ENCODE measurements around the gene TUBA4A. TPM values are rescaled to one million over a fixed set of nuclear protein-coding genes. Genes with fewer than 3 reads are reported as not detected.
"Not testable (repeated sequence)": the region's sequence is repeated elsewhere in the genome, so short reads cannot be mapped to it uniquely, and the experiment has no call there.

Gene TUBA4A
- 85.1 TPM for total RNA-seq

DNA sequence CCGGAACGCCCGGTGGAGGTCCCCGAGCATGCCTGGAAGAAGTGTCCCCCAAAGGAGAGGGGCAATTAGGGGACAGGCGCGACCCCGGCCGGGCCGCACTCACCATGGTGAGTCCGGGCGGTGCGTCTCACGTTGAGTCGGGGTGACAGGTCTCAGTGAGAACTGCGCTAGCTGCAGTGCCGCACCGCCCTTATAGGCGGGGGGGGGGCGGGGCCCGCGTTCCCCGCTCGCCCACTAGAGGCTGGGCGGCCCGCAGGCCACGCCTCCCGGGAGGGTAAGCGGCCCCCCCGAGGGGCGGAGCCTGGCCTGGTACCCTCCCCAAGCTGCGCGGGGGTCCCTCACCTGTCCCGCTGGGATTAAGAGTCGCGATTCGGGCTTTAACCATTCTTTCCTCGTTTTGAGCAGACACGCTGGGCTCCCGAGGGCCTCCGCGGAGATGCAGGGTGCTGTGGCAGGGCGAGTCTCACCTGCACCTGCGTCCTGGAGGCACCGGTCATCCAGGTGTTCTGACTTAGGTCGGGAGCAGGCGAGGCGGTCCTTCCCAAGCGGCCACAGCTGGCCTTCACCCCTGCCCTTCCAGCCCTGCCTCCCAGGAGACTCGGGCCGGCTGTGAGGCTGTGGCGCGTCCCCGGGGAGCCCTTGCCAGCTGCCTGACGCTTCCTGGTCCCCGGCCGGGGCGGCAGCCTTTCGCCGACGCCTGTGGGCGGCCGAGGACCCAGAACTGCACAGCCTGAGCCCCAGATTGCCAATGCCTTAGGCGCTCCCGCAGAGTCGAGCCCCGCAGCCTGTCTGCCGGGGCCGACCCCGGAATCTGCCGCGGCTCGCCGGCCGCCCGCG, at the start of gene TUBA4A:
TSS of gene TUBA4A (minus strand) at position 166 of the 837 bp plus-strand sequence. CDS start at position 106, 60 bp downstream.
- DNase-seq (ENCODE audit: low spot score): peak; percentile 87

DNA sequence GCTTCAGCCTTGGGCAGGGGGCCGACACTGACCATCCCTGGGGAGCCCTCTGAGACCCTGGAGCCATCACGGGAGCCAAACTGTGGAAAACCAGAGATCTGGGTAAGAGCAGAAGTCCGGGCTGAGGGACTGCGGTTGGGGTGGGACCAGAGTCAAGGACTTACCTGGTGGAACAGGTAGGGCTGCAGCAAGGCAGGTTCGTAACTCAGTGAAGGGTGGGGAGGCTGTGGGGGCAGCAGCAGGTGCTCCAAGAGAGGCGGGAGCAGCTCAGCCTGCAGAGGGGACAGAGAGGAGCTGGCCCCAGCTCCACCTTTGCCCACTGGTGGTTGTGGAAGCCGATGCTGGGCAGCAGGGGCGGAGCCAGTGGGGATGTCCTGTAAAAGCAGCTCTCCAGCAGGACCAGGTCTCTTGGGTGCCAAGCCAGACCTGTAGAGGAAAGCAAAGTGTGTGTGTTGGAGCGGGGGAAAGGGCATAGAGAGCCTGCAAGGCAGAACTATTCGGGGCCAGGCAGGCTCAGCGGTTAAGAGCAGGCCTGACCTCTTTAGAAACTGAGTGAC, 48.8 kb upstream of the TUBA4A start:
- no peak for DNase-seq (ENCODE audit: low spot score)

DNA sequence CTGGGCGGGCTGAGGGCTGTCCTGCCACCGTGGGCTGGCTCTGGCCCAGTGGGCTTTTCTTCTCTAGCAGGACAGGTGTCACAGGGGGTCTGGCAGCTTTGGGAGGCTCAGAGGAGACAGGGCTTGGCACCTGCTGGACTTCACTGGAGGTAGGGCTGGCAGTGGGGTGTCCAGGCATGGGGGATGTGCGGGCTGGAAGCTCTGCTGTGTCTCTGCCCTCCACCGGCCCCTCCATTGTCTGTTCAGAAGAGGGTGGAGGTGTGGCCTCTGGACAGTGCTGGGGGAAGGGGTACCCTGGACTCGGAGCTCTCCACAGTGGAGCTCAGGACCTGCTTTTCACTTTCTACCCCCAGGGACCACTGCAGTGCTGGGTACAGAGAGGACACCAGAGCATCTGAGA, 46.3 kb upstream of the TUBA4A start:
- DNase-seq (ENCODE audit: low spot score): no peak

DNA sequence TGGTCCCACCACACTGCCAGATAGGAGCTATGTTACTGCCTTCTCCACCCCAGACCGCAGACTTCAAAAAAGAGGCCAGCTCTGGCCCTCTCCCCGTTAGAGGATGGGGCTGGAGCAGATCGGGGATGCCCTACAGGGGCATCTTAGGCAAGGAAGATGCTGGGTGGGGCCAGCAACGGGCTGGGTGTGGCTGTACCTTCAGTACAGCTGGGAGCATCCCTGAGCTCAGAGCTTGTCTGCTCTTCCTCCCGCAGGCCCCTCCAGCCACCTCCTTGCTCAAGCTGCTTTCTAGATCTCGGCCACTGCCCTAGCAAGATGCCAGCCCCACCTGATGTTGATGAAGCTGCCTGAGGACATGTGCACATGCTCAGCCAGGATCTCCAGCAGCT, 45.6 kb upstream of the TUBA4A start:
- DNase-seq (ENCODE audit: low spot score): no peak

DNA sequence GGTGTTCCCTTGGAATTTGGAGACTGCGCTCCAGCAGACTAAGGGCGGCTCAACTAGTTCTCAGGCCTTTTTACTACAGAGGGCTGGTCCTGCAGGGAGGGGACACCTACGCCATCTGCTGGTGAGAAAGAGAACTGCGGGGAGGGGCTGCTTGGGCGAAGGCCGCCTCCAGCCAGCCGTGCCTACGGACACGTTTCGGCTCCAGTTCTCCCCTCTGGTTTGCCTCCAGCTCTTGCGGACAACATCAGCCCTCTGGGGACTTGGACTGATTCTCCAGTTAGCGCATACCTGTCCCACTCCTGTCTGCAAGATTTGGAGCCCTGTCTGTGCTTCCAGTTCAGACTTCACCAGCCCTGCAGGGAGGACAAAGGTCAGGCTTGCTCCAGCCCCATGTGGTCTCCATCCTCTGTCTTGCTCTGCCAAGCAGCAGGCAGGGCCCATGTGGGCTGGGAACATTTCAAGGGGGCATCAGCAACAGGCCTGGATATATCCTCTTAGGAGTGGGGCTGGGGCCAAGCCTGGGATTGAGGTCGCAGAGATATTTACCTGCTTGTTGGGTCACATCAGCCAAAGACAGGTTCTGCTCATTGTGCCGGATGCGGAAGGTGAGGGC, 45.1 kb upstream of the TUBA4A start:
- peak; percentile 93 for DNase-seq (ENCODE audit: low spot score)

DNA sequence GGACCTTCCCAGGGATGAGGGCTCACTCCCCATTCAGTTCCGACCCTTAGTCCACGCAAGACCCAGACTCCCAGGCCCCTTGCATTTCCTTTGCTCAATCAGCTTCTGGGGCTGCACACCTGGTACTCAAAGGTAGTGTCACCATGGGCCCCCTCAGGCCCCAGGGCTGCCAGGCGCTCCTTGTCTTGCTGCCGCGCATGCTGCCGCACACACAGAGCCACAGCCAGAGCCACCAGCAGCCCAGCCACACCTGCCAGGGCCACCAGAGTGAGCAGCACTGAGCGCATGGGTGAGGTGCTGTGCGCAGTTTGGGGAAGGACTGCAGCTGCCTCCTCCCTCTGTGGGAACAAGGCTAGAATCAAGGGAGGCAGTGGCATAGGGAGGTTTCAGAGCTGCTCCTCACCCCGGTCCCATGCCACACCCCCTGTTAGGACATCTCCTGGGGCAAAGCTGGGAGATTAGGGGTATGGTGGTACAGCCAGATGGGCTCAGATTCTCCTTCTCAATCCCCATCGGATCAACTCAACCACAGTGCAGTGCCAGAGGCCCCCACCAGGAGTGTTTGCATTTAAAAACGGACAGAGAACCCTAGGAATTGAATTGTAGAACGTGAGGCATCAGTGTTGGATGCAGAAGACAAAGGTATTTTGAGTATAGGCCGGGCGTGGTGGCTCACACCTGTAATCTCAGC, 44.2 kb upstream of the TUBA4A start:
- no peak for DNase-seq (ENCODE audit: low spot score)

DNA sequence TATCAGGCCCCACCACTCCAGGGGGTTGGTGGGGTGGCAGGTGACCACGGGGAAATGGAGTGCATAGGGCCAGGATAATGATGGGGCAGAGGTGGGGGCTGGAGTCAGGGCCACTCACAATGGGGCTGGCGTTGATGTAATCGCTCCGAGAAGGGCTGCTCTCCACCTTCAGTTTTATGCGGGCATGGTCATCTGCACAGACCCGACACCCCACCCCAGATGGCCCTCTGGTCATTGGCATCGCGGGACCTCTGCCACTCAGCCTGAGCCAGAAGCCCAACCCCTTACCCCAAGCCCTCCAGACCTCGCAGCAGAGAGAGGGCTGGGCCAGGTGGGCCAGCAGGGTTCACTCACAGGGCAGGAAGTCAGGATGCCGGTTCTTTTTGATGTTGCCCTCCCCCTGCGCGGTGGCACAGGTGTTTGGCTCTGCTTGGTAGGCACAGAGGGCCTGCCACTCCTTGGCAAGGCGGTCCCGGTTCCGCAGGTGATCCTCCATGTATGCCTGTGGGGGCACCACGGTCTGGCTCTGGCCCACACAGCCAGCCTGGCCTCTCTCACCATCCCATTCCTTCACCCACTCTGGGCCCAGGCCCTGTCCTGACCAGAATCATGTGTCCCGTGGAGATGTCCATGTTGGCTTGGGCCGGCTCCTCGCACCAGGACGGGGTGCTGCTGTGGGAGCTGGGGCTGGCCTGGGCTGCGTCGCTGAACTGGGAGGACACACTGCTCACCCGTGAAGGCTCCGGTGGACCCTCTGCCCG, 43.1 kb upstream of the TUBA4A start:
- no peak for DNase-seq (ENCODE audit: low spot score)

DNA sequence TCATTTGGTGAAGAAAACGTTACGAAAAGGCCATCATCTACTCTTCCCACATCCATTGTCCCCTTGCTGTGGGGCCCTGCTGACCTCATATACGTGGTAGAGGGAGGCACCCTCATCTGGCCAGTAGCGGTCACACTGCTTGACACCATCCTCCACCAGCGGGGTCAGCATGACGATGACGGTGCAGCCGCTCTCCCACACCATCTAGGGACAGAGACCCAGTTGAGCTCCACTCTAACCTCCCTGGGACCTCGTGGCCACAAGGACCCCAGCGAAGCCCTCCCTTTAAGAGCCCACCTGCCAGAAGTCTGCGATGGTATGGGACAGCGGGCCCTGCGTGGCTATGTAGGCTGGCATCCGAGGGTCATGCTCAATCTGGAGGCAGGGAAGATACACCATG, 42.4 kb upstream of the TUBA4A start:
- DNase-seq (ENCODE audit: low spot score): no peak

DNA sequence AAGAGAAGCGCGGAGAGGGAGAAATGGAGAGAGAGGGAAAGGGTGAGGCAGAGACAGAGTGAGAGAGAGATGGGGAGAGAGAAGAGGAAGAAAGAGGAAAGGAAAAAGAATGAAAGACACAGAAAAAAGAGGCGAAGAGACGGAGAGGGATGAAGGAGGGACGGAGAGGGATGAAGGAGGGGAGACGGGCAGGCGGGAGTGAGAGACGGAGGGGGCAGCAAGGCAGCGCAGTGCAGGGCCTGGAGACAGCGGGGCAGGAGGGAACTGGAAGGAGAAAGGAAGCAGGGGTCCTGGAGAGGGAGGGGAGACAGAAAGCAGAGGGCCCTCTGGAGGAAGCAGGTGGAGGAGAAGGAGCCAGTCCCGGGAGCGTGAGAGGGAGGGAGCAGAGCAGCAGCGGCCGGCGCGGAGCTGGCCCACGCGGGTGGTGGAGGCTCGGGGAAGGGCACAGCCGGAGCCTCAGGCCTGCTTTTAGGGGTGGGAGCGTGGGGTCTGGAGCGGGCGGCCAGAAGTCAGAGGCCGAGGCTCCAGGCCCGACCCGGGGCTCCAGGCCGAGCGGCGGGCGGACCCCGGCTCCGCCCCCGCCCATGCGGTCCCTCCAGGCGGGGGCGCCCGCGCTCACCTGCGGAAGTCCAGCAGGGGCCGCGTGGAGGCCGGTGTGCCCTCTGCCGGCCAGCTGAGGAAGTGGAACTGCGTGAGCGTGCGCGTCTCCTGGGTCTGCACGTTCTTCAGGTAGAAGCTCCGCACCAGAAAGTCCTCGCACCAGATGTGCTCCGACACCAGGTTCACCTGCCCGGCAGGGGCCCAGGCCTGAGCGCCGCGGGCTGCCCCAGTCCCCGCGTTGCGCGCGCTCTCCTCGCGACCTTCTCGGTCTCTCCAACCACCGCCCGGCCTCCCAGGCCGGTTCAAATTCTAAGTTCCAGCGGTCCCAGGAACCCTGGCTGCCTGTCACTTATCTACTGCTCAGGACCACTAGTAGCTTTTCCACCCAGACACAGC, 40.9 kb upstream of the TUBA4A start:
- peak; percentile 88 for DNase-seq (ENCODE audit: low spot score)

DNA sequence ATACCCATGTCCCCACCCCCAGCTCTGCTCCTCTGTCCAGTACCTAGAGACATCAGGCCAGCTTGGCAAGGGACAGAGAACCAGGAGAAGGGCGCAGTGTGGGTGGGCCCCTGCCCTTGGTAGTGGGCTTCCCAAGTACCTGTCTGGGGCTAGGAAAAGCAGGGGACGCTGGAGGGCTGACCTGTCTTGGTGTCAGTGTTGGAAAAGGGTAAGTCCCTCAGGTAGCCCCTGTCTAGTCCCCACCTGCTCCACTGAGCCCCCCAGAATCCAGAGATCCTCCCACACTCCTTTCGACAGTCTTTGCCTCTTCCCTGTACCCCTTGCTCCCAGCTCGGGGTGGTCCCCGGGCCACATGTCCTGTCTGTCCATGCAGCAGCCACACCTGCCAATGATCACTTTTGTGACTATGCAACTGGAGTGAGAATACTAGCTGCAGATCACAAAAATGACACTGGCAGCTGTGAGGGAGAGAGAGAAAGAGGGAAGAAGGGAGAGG, 40.1 kb upstream of the TUBA4A start:
- DNase-seq (ENCODE audit: low spot score): no peak

DNA sequence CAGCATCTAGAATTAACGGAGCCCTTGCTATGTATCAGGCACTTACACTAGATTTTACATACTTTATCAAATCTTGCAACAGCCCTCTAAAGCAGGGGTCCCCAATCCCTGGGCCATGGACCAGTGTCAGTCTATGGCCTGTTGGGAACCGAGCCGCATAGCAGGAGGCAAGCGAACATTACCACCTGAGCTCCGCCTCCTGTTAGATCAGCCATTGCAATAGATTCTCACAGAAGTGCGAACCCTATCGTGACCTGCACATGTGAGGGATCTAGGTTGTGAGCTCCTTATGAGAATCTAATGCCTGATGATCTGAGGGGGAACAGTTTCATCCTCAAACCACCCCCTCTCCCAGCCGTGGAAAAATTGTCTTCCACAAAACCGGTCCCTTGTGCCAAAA, 38.9 kb upstream of the TUBA4A start:
- DNase-seq (ENCODE audit: low spot score): no peak

DNA sequence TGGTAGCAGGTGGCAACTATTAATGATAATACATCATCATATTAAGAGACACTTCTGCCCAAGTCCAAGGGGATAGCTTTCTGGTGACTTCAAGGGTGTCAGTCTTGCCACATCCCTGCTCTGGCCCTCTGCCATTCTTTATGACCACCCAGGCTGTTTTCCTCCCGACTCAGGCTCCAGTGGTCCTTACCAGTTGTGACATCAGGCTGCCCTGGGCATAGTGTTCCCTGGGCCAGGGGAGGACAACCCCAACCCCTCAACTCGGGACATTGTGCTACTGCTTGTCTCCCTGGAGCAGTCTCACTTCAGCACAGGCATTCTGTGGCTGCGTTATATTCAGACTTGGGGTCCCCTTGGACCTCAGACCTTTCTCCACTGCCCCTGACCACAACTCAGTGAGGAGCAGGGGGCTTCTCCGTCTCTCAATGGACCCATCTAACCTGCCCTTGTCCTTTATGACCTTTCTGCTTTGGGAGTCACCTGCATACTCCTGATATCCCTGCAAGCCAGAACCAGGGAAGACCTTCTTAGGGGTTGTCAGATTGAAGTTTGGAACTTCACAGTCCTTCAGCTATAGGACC, 38.3 kb upstream of the TUBA4A start:
- DNase-seq (ENCODE audit: low spot score): no peak

DNA sequence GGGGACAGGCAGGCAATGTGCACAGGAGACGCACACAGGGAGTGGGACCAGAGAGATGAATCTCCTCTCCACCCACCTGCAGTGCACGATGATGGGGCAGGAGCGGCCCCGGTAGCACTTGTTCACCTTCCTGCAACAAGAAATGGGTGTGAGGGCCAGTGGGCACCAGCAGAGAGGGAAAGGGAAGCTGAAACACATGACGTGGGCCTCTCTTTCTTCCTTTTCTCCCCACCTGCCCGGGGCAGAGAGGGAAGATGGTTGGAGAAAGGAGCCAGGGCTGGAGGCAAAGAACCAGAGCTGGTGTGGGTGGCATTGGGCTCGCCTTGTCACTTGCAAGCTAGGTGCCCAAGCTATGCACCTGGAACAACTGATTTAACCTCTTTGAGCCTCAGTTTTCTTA, 37.7 kb upstream of the TUBA4A start:
- DNase-seq (ENCODE audit: low spot score): no peak

DNA sequence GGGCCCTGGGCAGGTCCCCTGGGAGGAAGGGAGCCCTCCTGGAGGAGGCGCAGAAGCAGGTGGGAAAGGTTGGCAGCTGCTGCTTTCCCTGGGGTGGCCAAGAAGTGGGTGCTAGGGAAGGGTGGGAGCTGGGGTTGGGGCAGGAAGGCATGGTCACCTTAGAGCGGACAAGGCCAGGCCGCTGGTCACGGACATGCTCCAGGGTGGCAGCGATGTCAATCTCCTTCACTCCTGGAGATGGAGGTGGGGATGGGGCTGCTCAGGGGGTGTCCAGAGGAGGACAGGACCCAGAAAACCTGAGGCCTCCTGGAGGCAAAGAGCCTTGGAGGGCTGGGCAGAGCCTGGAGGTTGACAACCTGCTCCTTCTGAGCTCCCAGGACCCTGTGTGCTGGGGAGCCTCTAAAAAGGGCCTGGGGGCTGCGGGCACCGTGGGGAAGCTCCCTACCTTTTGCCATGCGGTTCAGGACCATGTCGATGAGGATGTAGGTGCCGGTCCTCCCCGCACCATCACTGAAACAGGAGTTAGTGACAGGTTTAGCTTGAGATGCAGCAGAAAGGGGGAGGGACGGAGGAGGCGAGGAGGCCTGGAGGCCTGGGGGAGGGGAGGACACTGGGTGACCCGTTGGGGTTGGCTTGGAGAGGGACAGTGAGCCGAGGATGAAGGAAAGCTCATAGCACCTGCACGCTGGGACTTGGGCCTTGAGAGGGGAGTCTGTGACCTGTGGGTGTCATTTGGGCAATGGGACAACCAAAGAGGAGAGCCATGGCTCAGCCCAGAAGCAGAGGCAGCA, 36.9 kb upstream of the TUBA4A start:
- DNase-seq (ENCODE audit: low spot score): no peak

DNA sequence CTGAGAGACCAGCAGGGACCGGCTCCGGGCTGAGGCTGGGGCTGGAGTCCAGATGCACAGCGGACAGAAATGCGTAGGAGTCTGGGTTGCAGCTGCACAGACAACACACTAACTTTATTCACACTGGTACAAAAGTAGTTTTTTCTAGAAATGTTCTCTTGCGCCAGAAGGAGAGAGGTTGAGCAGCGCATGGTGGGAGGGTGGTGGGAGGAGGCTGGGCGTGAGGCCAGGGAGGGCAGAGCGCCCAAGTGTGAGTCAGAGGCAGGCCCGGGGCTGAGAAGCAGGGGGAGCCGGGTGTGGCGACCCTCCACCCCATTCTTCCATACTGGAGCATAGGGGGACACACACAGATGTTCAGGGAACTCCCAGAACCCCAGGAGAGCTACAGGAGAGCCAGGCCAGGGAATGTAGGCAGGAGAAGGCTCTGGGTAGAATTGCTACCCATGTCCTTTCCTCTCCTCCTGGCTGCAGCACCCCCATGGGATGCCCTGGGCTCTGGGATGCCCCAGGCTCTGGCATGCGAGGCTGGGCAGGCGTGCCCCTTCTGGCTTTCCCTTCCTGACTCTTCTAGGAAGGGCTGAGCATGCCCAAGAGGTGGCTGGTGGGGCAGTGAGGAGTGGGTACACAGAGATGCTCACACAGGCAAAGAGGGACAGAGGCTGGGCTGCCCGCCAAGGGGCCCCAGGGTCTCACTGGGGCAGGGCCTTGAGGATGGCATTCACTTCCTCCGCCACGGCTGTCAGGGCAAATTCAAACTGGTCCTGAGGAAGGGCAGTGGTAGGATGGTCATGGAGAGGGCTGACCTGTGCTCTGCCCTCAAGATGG, 36.0 kb upstream of the TUBA4A start:
- peak; percentile 83 for DNase-seq (ENCODE audit: low spot score)

DNA sequence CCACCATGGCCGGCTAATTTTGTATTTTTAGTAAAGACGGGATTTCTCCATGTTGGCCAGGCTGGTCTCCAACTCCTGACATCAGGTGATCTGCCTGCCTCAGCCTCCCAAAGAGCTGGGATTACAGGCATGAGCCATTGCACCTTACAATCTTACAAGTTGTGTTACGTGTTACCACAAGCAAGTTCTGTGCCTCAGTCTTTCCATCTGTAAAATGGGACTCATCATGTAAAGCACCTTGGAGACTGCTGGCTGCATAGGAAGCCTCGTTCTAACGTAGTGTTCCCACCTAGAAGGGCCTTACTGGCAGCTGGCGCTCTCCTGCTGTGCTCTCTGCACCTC, 35.4 kb upstream of the TUBA4A start:
- DNase-seq (ENCODE audit: low spot score): no peak

DNA sequence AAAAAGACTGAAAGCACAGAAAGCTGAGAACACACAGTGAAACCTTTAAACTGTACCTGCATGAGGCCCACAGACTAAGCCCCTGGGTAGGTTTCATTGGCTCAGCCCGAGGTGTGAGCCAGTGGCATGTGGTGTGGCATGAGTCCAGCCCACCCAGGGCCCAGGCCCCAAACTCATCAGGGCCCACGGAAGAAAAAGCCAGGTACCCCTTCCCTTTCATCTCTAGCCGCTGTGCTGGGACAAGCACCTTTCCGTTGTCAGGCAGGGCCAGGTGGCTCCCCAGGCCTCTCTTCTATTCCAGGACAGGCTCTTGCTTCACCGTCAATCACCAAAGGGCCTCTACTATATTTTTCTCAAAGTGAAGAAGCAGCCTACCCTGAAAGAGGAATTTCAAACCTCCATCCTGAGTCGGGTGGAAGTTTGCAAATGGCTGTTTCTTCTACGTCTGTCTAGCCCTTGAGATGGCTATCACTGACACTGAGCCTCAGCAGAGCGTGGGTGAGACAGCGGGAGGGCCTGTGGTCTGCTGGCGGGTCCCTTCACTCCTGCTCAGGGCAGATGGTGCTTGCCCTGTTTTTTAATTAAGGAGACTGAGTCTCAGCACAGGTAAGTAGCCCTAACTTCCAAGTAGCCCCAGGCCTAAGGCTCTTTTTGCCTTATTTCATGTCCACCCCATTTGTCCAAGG, 34.0 kb upstream of the TUBA4A start:
- DNase-seq (ENCODE audit: low spot score): no peak

DNA sequence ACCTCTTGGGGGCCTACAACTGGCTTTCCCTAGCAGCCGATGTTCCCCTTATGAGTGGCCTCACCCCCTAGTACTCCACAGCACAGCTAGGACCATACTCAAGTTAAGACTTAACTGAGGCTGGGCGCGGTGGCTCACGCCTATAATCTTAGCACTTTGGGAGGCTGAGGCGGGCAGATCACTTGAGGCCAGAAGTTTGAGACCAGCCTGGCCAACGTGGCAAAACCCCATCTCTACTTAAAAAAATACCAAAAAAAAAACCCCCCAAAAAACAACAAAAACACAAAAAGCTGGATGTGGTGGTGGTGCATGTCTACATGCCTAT, 33.4 kb upstream of the TUBA4A start:
- DNase-seq (ENCODE audit: low spot score): not testable (repeated sequence)

Measured in ureter (tissue), 1 donor.